ENCODE data around the gene NSDHL.

Gene NSDHL

DNA sequence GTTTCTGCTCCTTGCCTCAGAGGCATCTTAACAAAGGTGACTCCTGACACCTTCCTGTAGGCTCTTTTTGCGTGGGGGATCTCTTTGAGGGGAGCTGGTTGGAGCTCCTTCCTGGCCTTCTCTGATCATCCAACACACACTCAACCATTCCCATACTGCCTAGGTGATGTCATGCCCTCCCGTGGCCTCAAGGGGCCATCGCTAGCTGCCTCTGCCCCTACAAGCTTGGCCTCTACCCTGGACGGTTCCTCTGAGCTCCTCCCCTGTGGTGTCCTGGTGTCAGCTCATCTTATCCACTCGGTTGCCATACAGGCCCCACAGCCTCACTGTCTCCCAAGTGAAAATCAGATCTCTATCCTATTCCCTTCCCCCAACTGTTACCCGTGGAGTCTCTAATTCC is 53.3 kb downstream of the NSDHL start:
- ATAC-seq = no peak

GRCh38 chrX:152886716-152887115 is 55.9 kb downstream of the NSDHL start:
- TF ChIP-seq, protein P1, sequence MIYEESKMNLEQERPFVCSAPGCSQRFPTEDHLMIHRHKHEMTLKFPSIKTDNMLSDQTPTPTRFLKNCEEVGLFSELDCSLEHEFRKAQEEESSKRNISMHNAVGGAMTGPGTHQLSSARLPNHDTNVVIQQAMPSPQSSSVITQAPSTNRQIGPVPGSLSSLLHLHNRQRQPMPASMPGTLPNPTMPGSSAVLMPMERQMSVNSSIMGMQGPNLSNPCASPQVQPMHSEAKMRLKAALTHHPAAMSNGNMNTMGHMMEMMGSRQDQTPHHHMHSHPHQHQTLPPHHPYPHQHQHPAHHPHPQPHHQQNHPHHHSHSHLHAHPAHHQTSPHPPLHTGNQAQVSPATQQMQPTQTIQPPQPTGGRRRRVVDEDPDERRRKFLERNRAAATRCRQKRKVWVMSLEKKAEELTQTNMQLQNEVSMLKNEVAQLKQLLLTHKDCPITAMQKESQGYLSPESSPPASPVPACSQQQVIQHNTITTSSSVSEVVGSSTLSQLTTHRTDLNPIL (CRISPR knock-in tag; IDR thresholded peaks at IDR 0.05; ENCODE audit: low read depth) = no peak
- TF ChIP-seq OSR1 (CRISPR knock-in tag; IDR thresholded peaks at IDR 0.05) (no peak), GLIS3 (CRISPR knock-in tag; IDR thresholded peaks at IDR 0.05) (no peak)
- ATAC-seq = no peak

More for the DNA sequence above, 53.3 kb downstream of the NSDHL start:
- TF ChIP-seq, protein P2, sequence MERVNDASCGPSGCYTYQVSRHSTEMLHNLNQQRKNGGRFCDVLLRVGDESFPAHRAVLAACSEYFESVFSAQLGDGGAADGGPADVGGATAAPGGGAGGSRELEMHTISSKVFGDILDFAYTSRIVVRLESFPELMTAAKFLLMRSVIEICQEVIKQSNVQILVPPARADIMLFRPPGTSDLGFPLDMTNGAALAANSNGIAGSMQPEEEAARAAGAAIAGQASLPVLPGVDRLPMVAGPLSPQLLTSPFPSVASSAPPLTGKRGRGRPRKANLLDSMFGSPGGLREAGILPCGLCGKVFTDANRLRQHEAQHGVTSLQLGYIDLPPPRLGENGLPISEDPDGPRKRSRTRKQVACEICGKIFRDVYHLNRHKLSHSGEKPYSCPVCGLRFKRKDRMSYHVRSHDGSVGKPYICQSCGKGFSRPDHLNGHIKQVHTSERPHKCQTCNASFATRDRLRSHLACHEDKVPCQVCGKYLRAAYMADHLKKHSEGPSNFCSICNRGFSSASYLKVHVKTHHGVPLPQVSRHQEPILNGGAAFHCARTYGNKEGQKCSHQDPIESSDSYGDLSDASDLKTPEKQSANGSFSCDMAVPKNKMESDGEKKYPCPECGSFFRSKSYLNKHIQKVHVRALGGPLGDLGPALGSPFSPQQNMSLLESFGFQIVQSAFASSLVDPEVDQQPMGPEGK (CRISPR knock-in tag; IDR thresholded peaks at IDR 0.05; ENCODE audit: borderline replicate concordance) = no peak
- TF ChIP-seq GLIS3 (CRISPR knock-in tag; IDR thresholded peaks at IDR 0.05) = no peak
- no peak for TF ChIP-seq BACH2 (CRISPR knock-in tag; IDR thresholded peaks at IDR 0.05; ENCODE audit: borderline replicate concordance)
- TF ChIP-seq, protein P3, sequence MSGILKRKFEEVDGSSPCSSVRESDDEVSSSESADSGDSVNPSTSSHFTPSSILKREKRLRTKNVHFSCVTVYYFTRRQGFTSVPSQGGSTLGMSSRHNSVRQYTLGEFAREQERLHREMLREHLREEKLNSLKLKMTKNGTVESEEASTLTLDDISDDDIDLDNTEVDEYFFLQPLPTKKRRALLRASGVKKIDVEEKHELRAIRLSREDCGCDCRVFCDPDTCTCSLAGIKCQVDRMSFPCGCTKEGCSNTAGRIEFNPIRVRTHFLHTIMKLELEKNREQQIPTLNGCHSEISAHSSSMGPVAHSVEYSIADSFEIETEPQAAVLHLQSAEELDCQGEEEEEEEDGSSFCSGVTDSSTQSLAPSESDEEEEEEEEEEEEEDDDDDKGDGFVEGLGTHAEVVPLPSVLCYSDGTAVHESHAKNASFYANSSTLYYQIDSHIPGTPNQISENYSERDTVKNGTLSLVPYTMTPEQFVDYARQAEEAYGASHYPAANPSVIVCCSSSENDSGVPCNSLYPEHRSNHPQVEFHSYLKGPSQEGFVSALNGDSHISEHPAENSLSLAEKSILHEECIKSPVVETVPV (CRISPR knock-in tag; IDR thresholded peaks at IDR 0.05) = no peak
- TF ChIP-seq ISL1 (CRISPR knock-in tag; IDR thresholded peaks at IDR 0.05) = no peak
- no peak for TF ChIP-seq ZNF8 (CRISPR knock-in tag; IDR thresholded peaks at IDR 0.05)
- no peak for TF ChIP-seq TCF4 (CRISPR knock-in tag; IDR thresholded peaks at IDR 0.05; ENCODE audit: borderline replicate concordance)
- TF ChIP-seq ZNF565 (CRISPR knock-in tag; conservative IDR thresholded peaks at IDR 0.05; ENCODE audit: low read depth) = no peak
- no peak for TF ChIP-seq ARNTL (CRISPR knock-in tag; IDR thresholded peaks at IDR 0.05; ENCODE audit: borderline replicate concordance, low read depth)
- TF ChIP-seq, protein P4, sequence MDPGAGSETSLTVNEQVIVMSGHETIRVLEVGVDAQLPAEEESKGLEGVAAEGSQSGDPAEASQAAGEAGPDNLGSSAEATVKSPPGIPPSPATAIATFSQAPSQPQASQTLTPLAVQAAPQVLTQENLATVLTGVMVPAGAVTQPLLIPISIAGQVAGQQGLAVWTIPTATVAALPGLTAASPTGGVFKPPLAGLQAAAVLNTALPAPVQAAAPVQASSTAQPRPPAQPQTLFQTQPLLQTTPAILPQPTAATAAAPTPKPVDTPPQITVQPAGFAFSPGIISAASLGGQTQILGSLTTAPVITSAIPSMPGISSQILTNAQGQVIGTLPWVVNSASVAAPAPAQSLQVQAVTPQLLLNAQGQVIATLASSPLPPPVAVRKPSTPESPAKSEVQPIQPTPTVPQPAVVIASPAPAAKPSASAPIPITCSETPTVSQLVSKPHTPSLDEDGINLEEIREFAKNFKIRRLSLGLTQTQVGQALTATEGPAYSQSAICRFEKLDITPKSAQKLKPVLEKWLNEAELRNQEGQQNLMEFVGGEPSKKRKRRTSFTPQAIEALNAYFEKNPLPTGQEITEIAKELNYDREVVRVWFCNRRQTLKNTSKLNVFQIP (CRISPR knock-in tag; IDR thresholded peaks at IDR 0.05; ENCODE audit: borderline replicate concordance, low read depth) = no peak
- no peak for TF ChIP-seq PPARA (CRISPR knock-in tag; IDR thresholded peaks at IDR 0.05; ENCODE audit: borderline replicate concordance)
- TF ChIP-seq, protein P1 (CRISPR knock-in tag; IDR thresholded peaks at IDR 0.05; ENCODE audit: low read depth) = no peak
- TF ChIP-seq SNAI2 (CRISPR knock-in tag; IDR thresholded peaks at IDR 0.05) = no peak
- no peak for TF ChIP-seq OSR1 (CRISPR knock-in tag; IDR thresholded peaks at IDR 0.05)
- no peak for TF ChIP-seq ZFP3 (CRISPR knock-in tag; IDR thresholded peaks at IDR 0.05)
- TF ChIP-seq ZC3H10 (CRISPR knock-in tag; IDR thresholded peaks at IDR 0.05) = no peak
- no peak for TF ChIP-seq ZFP30 (CRISPR knock-in tag; IDR thresholded peaks at IDR 0.05)
- no peak for TF ChIP-seq ESRRG (CRISPR knock-in tag; IDR thresholded peaks at IDR 0.05)
- TF ChIP-seq CSDC2 (CRISPR knock-in tag; IDR thresholded peaks at IDR 0.05) = no peak
- no peak for TF ChIP-seq TSHZ2 (CRISPR knock-in tag; IDR thresholded peaks at IDR 0.05)

DNA sequence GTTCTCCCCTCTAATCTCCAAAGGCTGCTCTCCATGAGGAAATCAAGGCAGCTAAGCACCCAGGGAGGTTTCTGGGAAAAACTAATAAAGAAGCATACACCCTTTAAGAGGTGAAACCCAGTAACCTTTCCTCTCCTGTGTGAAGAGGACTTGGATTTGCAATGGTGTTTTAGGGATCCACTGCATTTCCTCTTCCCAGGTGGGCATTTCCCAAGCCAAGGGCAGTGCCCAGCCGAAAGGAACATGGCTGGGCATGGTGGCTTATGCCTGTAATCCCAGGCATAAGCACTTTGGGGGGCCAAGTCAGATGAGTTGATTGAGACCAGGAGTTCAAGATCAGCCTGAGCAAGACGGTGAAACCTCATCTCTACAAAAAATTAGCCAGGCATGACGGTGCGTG is 61.6 kb downstream of the NSDHL start:
- ATAC-seq = no peak
- TF ChIP-seq ZFP3 (CRISPR knock-in tag; IDR thresholded peaks at IDR 0.05) (no peak), TCF4 (CRISPR knock-in tag; IDR thresholded peaks at IDR 0.05; ENCODE audit: borderline replicate concordance) (no peak), CSDC2 (CRISPR knock-in tag; IDR thresholded peaks at IDR 0.05) (no peak), GLIS3 (CRISPR knock-in tag; IDR thresholded peaks at IDR 0.05) (no peak), ZNF565 (CRISPR knock-in tag; conservative IDR thresholded peaks at IDR 0.05; ENCODE audit: low read depth) (no peak), ZFP30 (CRISPR knock-in tag; IDR thresholded peaks at IDR 0.05) (no peak), RARB (CRISPR knock-in tag; IDR thresholded peaks at IDR 0.05) (no peak), ZC3H10 (CRISPR knock-in tag; IDR thresholded peaks at IDR 0.05) (no peak), OSR1 (CRISPR knock-in tag; IDR thresholded peaks at IDR 0.05) (no peak), TSHZ2 (CRISPR knock-in tag; IDR thresholded peaks at IDR 0.05) (no peak), TOX (CRISPR knock-in tag; IDR thresholded peaks at IDR 0.05; ENCODE audit: borderline replicate concordance) (no peak)
- TF ChIP-seq, protein P1 (CRISPR knock-in tag; IDR thresholded peaks at IDR 0.05; ENCODE audit: low read depth) = no peak

All from SK-N-SH treated with all-trans-retinoic acid at 6 μM for 48 hours (cell line).